Measurements from ENCODE around the gene ASB2.
A peak's percentile ranks its signal among the peaks of the same experiment; 100 is the strongest.

The ASB2 gene

DNA sequence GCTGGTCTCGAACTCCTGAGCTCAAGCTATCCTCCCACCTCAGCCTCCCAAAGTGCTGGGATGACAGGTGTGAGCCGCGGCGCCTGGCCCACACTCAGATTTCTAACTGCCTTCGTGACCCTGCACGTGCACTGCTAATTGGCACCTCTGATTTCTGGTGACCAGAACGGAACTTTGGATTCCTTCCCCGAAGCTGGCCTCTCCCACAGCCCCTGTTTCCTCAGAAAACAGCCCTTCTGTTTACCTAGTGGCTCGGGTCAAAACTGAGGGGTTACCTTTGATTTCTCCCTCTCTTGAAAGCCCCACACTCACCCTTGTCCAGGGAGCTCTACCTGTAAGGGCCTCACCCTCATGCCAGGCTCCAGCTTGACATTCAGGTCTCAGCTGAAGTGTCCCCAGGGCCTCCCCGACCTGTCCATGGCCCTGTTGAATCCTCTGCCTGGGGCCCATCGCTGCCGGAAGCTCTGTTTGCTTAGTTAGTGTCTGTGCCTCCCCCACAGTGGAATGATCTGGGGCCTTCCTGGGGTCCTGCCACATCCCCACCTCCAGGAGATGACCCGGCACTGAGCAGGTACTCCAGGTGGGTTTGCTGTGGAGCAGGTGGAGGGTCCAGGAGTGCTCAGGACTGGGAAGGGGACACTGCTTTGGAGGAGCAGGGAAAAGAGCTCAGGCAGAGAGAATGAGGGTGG is 73.6 kb downstream of the ASB2 start:
- no peak for DNase-seq (ENCODE audit: low read depth in 2 of 2)

DNA sequence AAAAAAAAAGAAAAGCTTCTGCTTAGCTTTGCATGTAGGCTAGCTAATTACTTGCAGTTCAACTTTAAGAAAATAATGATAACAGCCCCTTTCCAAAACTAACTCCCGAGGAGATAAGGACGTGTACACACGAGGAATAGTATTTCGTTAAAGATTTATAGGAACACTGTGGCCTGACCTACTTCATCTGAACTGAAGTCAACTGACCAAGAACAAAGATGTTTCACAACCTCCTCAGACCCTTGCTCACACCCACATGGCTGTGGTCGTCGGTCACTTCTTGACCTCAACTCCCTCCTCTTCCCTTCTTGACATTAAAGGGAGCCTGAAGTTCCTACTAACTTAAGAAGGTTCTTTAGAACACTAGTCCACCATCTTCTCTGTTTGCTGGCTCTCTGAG is 74.6 kb downstream of the ASB2 start:
- DNase-seq (ENCODE audit: low read depth in 2 of 2): no peak

DNA sequence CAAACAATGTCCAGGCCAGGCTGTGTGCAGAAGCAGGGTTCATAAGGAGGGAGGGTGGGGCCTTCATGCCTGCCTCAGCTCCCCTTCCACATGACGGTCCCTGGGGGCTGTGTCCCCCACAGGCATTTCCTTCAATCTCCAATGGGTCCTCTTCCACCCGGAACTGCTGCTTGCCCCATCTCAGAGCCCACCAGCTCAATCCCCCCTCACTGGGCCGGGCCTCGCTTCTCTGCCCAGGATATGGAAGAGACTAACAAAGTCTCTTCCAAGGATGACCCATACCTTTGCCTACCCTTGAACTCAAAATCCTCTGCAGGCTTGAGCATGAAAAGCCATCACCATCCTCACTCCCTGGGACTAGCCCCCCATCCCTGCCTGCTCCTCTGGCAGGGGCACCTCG is 77.6 kb downstream of the ASB2 start:
- no peak for DNase-seq (ENCODE audit: low read depth in 2 of 2)

DNA sequence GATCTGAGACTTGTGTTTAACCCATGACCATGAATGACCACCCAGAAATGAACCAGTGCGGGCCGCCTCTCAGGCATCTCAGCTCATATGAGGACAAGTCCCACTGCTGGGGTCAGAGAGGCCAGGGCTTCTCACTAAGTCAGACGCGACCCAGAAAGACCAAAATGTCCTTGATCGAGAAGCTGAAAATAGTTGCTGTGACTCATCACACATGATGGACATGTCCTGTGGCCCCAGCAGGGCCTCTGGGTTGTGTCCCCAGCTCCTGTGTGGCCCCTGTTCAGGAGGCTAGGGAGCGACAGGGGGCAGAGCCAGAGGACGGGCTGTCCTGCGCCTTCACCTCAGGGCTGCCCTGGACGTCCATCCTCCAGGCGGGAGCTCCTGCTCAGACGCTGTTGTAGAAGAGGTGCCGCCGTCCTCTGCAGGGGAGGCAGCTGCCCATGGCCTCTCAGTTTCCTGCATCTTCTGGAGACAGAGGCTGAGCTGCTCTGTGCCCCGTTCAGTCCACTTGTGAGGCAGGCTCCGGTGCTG is 78.2 kb downstream of the ASB2 start:
- no peak for DNase-seq (ENCODE audit: low read depth in 2 of 2)

DNA sequence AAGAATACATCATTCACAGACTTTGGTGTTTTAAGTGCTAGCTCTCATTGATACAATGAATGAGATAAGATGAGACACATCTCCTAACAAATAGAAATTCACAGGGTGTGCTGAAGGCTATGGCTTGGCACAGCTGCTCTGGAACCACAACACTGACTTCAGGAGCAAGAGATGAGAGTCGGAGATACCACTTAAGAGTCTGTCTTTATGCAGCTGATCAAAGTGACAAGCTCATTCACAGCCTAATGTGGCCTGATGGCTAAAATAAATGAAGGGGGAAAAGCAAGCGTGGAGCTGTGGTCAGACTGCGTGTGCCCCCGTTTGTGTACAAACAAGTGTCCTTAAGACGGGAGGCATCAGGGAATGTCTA is 78.9 kb downstream of the ASB2 start:
- DNase-seq (ENCODE audit: low read depth in 2 of 2): no peak

DNA sequence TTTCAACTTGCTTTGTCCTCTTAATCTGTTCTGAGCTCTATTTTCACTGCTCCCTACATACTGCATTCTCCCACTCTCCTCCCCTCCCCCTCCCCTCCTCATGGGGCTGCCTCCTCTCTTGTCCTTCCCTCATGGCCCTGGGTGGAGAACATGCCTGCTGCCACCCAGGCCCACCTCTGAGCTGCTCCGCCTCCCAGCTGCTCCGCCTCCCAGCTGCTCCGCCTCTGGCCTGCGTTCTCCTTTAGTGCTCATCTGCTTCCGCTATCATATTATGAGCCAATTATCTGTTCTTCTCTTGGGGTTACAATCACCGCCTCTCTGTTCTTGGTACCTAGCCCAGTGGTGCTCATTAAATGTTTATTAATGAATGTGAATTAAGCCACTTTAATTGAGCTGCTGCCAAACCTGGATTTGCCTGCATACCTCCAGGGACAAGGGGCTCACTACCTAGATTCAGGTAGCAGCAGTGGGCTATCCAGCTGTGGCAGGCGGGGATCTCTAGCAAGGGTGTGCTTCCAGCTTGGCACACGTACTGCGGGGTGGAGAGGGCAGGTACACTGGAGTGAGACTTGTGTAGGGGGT is 81.3 kb downstream of the ASB2 start:
- DNase-seq (ENCODE audit: low read depth in 2 of 2): no peak

DNA sequence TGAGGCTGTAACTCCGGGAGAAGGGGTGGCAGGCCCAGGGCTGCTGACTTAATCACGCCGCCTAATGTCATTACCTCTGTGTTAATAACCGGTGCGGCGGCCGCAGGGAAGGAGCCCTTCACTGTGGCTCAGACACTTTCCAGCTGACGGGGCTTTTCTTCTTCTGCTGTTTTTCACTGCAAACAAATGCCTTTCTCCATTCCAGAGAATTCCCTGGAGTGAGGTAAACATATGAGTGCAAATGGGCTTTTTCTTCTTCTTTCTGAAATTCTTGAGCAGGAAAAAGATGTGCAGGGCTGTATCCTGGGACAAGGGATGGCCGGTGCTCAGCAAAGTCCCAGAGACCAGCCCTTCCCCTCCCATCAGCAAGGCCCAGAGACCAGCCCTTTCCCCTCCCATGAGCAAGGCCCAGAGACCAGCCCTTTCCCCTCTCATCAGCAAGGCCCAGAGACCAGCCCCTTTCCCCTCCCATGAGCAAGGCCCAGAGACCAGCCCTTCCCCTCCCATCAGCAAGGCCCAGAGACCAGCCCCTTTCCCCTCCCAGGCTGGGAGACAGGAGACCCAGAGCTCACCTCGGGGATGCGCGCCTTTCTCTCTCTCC is 82.6 kb downstream of the ASB2 start:
- no peak for DNase-seq (ENCODE audit: low read depth in 2 of 2)

DNA sequence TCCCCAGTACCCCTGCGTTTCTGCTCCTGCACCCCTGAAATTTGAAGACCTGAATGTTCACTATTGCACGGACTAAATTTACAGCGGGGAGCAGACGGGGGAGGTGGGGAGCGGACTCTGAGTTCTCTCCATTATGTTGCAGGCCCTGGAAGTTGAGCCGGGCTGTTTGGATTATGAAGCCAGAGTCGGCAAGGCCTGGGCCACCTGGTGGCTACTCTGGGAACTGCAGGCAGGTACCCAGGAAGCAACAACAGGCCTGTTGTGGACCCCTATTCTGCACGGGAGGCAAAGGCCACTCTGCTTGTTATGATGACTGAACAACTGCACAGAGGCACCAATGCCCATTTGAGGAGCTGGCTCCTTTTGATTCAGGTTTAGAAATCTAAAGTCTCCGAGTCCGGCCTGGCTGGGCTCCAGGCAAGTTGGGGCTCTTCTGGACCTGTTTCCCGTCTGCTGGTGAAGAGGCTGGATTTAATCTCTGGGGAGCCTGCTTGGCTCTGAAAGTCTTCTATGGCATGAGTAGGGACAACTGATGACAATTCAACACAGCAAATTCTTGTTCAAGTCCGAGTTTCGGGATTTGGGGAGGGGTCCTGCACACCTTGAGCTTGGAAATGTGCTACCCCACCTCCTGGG is 83.3 kb downstream of the ASB2 start:
- DNase-seq (ENCODE audit: low read depth in 2 of 2): peak; percentile 41 to 63

DNA sequence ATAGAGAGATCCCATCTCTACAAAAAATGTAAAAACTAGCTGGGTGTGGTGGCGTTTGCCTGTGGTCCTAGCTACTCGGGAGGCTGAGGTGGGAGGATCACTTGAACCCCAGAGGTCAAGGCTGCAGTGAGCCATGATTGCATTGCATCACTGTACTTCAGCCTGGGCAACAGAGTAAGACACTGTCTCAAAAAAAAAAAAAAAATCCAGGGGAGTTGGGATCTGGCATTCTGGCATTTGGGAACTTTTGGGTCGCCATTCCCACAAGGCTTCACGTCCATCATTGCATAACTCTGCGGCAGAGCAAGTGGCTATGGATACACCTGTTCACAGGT is 83.9 kb downstream of the ASB2 start:
- no peak for DNase-seq (ENCODE audit: low read depth in 2 of 2)

DNA sequence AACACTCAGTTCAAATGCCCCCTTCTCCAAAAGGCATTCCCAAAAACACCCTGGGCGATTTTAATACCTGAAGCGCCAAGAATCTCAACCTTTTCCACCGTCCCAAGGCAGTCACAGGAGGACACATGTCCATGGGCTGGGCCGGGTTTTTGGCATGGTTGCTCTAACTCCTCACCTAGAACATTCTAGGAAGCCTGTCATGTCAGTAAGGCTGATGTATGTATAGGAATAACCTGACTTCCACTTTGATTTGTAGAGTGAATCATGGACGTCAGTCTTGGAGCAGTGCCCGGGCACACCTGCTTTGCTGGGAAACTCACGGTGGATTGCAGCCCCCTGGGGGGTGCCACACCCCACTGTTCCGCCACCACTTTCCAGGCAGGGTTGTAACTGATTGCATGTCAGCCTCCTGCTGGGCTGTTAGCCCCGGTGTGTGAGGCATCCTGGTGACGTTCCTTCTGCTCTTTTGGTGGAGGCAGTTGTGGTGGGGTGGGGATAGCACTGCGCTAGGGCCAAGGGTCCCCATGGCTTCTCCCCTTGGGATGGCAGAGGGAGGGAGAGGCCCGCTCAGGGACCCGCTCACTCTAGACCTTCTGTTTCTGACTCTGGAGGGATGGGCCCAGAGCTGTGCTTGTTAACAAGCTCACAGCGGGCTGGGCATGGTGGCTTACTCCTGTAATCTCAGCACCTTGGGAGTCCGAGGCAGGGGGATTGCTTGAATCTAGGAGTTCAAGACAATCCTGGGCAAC is 84.4 kb downstream of the ASB2 start:
- no peak for DNase-seq (ENCODE audit: low read depth in 2 of 2)

DNA sequence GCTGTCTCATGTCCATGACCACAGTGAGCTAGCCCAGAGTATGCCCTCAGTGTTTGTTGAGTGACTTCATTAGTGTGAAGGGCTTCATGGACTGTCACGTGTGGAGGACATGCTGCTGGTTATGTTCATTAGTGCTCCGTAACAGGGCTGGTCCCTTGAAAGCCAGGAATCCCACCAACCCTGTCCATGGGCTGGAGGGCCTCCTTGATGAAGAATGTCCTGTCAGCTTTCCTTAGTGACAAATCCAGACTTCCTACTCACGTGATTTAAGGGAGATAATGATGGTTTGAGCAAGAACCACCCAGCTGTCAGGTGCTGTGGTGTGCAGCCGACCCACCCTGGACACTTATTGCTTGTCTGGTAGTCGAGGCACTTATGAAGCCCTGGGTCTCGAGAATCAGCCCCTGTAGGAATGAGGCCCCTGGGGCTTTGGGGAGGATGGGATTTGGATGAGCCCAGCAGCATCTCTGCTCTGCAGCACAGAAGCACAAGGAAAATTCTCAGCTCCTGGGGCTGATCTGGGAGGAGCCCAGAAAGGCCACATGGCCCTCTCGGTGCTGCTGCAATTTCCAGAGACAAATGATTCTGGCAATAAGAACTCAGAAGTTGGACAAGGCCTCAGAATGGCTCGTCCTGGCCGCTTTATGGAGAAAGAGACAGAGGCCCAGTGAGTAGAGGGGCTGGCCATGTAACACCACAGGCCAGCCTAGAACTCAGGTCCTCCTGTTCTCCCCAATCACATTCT is 86.5 kb downstream of the ASB2 start:
- no peak for DNase-seq (ENCODE audit: low read depth in 2 of 2)

DNA sequence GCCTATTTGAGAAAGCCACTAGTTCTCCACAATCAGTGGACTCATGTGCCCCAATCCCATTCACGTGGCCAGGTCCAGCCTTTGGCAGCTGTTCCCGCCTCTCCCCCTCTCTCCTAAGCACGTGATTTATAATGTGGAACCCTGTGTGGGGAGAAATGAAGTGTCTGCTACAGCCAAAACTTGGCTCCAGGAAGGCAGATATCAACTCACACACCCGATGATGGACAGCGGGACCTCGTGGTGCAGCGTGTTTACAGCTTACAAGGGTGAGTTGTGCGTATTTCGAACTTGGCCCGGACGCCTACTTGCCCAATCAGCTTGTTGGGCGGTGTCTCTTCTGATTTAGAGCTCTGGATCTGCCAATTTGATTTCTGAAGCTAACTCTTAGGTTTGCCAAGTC is 87.4 kb downstream of the ASB2 start:
- no peak for DNase-seq (ENCODE audit: low read depth in 2 of 2)

DNA sequence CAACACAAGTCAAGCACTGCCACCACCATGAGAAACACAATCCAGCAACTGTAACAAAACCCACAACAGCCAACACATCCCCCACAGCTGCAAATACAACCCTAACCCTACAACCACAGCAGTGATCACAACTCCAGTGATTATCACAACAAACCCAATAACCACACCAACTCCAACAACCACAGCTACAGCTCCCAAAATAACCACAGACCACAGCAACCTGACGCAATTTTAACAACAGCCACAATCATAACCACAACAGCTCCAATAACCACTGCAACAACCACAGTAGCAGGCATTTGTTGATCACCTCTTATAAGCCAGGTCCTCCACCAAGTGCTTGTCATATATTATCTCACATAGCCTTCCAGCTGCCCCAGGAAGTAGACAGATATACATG is 91.4 kb downstream of the ASB2 start:
- DNase-seq (ENCODE audit: low read depth in 2 of 2): no peak
